Epithelial cell of proximal tubule (primary cell): ENCODE data around the gene WRAP73. TPM values are rescaled to one million over a fixed set of nuclear protein-coding genes. Genes with fewer than 3 reads are reported as not detected.

Experiments
- DNase-seq: peaks from one replicate; pipeline ENCODE4 v3.0.0-alpha.2; 2011; ENCODE audit warnings: low read depth
- H3K4me3 ChIP-seq: 2 replicates; pipeline ENCODE4 v1.5.1; 2011; ENCODE audit warnings: low read depth, mild to moderate bottlenecking, low read length
- CTCF ChIP-seq: conservative IDR thresholded peaks from 2 replicates; pipeline ENCODE4 v1.5.1; 2012; ENCODE audit warnings: low read depth, mild to moderate bottlenecking, low read length
- total RNA-seq: library from RNA; depleted of rRNA; stranded (reverse); fragments of >200 nt; gene quantifications from 2 replicates; pipeline ENCODE4 v1.2.3, GENCODE V29; 2015

The WRAP73 gene
- total RNA-seq, 1 donor from 2014 or later = 17.0 TPM

- no peak for TF ChIP-seq CTCF
- DNase-seq = no peak
- no peak overlapping the region for H3K4me3 ChIP-seq
These were observed 22.5 kb upstream of the WRAP73 start for GRCh38 chr1:3672231-3672970.

GRCh38 chr1:3671371-3672180 is 21.7 kb upstream of the WRAP73 start:
- H3K4me3 ChIP-seq = no peak overlapping the region
- TF ChIP-seq CTCF = no peak
- DNase-seq = no peak

GRCh38 chr1:3670823-3671265 is 20.9 kb upstream of the WRAP73 start:
- no peak for TF ChIP-seq CTCF
- no peak overlapping the region for H3K4me3 ChIP-seq
- no peak for DNase-seq

- DNase-seq = no peak
- H3K4me3 ChIP-seq = no peak overlapping the region
- no peak for TF ChIP-seq CTCF
These were observed 20.1 kb upstream of the WRAP73 start for GRCh38 chr1:3669971-3670431.

GRCh38 chr1:3669421-3669821 is 19.5 kb upstream of the WRAP73 start:
- no peak overlapping the region for H3K4me3 ChIP-seq
- TF ChIP-seq CTCF = no peak

GRCh38 chr1:3668585-3669300 is 18.8 kb upstream of the WRAP73 start:
- no peak for TF ChIP-seq CTCF
- DNase-seq = no peak
- H3K4me3 ChIP-seq = no peak overlapping the region

More at GRCh38 chr1:3669421-3669821, 19.5 kb upstream of the WRAP73 start:
- DNase-seq = no peak
